CD4-positive, CD25-positive, alpha-beta regulatory T cell (primary cell): ENCODE results near the gene ELAVL3. TPM values are rescaled to one million over a fixed set of nuclear protein-coding genes. Genes with fewer than 3 reads are reported as not detected.
A peak's percentile ranks its signal among the peaks of the same experiment; 100 is the strongest.

ENCODE experiments used
- ATAC-seq, 2 donors: fragments of 150-1000 bp; cut with Tn5 transposase; one replicate each; pipeline ENCODE4 v1.10.0; 2021; ENCODE audit warnings: low read depth in 2 of 2, moderate number of reproducible peaks in 2 of 2, moderate library complexity in 1 of 2
- DNase-seq, 3 donors: peaks; one replicate each; pipeline versions ENCODE4 v3.0.0 to v3.0.0-alpha.2; 2012 to 2022; ENCODE audit warnings: mixed read lengths in 1 of 3
- H3K27ac ChIP-seq: one replicate; pipeline ENCODE4 v1.7.0; 2013; ENCODE audit warnings: mild to moderate bottlenecking, low read length; ENCODE audit not compliant: insufficient read depth, poor library complexity, severe bottlenecking
- H3K27me3 ChIP-seq: one replicate; pipeline ENCODE4 v1.7.0; 2013; ENCODE audit warnings: low read length; ENCODE audit not compliant: control insufficient read depth, insufficient read depth
- H3K36me3 ChIP-seq: one replicate; pipeline ENCODE4 v1.7.0; 2013; ENCODE audit warnings: mild to moderate bottlenecking, low read length, moderate library complexity; ENCODE audit not compliant: control insufficient read depth, insufficient read depth
- H3K4me1 ChIP-seq: 2 replicates; pipeline ENCODE4 v1.7.0; 2013; ENCODE audit warnings: mild to moderate bottlenecking, low read length; ENCODE audit not compliant: insufficient read depth, control insufficient read depth, poor library complexity, severe bottlenecking
- H3K4me3 ChIP-seq: one replicate; pipeline ENCODE4 v1.7.0; 2013; ENCODE audit warnings: low read depth, mild to moderate bottlenecking, low read length, moderate library complexity
- H3K9me3 ChIP-seq, 2 experiments: 1 replicate in 1 of 2; 2 replicates in 1 of 2; pipeline ENCODE4 v1.7.0; 2013; ENCODE audit warnings: low read length in 2 of 2, mild to moderate bottlenecking in 1 of 2, moderate library complexity in 1 of 2; ENCODE audit not compliant: control insufficient read depth in 2 of 2
- H3K27ac Mint-ChIP-seq, 3 donors: one replicate each; pipeline ENCODE4 v1.8.0; 2020 to 2022; ENCODE audit warnings: mild to moderate bottlenecking in 3 of 3, mixed read lengths in 3 of 3, moderate library complexity in 2 of 3
- H3K27me3 Mint-ChIP-seq: one replicate; pipeline ENCODE4 v1.8.0; 2022; ENCODE audit warnings: mild to moderate bottlenecking, mixed read lengths
- H3K36me3 Mint-ChIP-seq: one replicate; pipeline ENCODE4 v1.8.0; 2020; ENCODE audit warnings: mixed read lengths
- H3K4me1 Mint-ChIP-seq, 4 donors: one replicate each; pipeline ENCODE4 v1.8.0; 2020 to 2022; ENCODE audit warnings: mixed read lengths in 4 of 4, mild to moderate bottlenecking in 1 of 4
- H3K4me3 Mint-ChIP-seq, 4 donors: one replicate each; pipeline ENCODE4 v1.8.0; 2020 to 2022; ENCODE audit warnings: mild to moderate bottlenecking in 4 of 4, mixed read lengths in 4 of 4, moderate library complexity in 3 of 4
- H3K9me3 Mint-ChIP-seq, 7 donors: one replicate each; pipeline ENCODE4 v1.8.0; 2020 to 2022; ENCODE audit warnings: mixed read lengths in 7 of 7, mild to moderate bottlenecking in 3 of 7, moderate library complexity in 2 of 7
- polyA plus RNA-seq, 4 donors: library from polyadenylated mRNA; unstranded; fragments of 300-500 nt; fragmentation: Illumina TruSeq; gene quantifications; one replicate each; pipeline ENCODE4 v1.2.3, GENCODE V29; 2021
- total RNA-seq: library from RNA; stranded (reverse); gene quantifications from one replicate; pipeline ENCODE4 v1.2.3, GENCODE V29; 2022

ELAVL3 gene
- total and polyA plus RNA-seq, 5 donors from 2014 or later = not detected

GRCh38 chr19:11448410-11448809 lies 32.4 kb downstream of the ELAVL3 start:
- no peak for DNase-seq
- no peak overlapping the region for H3K27ac Mint-ChIP-seq
- no peak overlapping the region for H3K4me3 Mint-ChIP-seq
- Histone ChIP-seq H3K4me3 (no peak overlapping the region), H3K9me3 (no peaks in the 10 kb centered on the region), H3K27me3 (no peaks in the 10 kb centered on the region), H3K27ac (no peak overlapping the region), H3K4me1 (no peaks in the 10 kb centered on the region), H3K36me3 (peaks cover 27% of the 10 kb centered on the region)
- no peaks in the 10 kb centered on the region for H3K9me3 Mint-ChIP-seq
- H3K36me3 Mint-ChIP-seq = no peaks in the 10 kb centered on the region
- peaks cover 0 to 2% (median 0%) of the 10 kb centered on the region in 4 donors for H3K4me1 Mint-ChIP-seq
- no peaks in the 10 kb centered on the region for H3K27me3 Mint-ChIP-seq
- no peak for ATAC-seq

GRCh38 chr19:11447347-11448262 lies 33.2 kb downstream of the ELAVL3 start:
- no peak overlapping the region for H3K27ac ChIP-seq
- H3K27me3 Mint-ChIP-seq = no peaks in the 10 kb centered on the region
- H3K36me3 ChIP-seq = peaks cover 34% of the 10 kb centered on the region
- H3K9me3 Mint-ChIP-seq = no peaks in the 10 kb centered on the region
- ATAC-seq (no peak), DNase-seq (no peak)
- peaks cover 0 to 2% (median 0%) of the 10 kb centered on the region in 4 donors for H3K4me1 Mint-ChIP-seq
- H3K27me3 ChIP-seq = no peaks in the 10 kb centered on the region
- H3K9me3 ChIP-seq = no peaks in the 10 kb centered on the region
- no peak overlapping the region for H3K27ac Mint-ChIP-seq
- H3K4me3 Mint-ChIP-seq = no peak overlapping the region
- no peaks in the 10 kb centered on the region for H3K36me3 Mint-ChIP-seq
- no peak overlapping the region for H3K4me3 ChIP-seq
- no peaks in the 10 kb centered on the region for H3K4me1 ChIP-seq

GRCh38 chr19:11446652-11447301 lies 34.1 kb downstream of the ELAVL3 start:
- no peaks in the 10 kb centered on the region for H3K9me3 ChIP-seq
- Mint-ChIP-seq H3K36me3 (peaks cover 5% of the 10 kb centered on the region), H3K4me3 (no peak overlapping the region), H3K4me1 (peaks cover 0 to 5% (median 2%) of the 10 kb centered on the region in 4 donors), H3K27me3 (no peaks in the 10 kb centered on the region), H3K27ac (no peak overlapping the region), H3K9me3 (no peaks in the 10 kb centered on the region)
- DNase-seq (peak in 2 of 3 donors; percentile 24 to 28), ATAC-seq (peak in 1 of 2 donors; percentile 65)
- peaks cover 42% of the 10 kb centered on the region for H3K36me3 ChIP-seq
- H3K4me1 ChIP-seq = no peaks in the 10 kb centered on the region
- H3K27me3 ChIP-seq = no peaks in the 10 kb centered on the region
- H3K4me3 ChIP-seq = no peak overlapping the region
- H3K27ac ChIP-seq = no peak overlapping the region

- Mint-ChIP-seq H3K9me3 (no peaks in the 10 kb centered on the region), H3K4me3 (no peak overlapping the region), H3K4me1 (peaks cover 0 to 8% (median 3%) of the 10 kb centered on the region in 4 donors), H3K36me3 (peaks cover 8% of the 10 kb centered on the region), H3K27ac (no peak overlapping the region), H3K27me3 (no peaks in the 10 kb centered on the region)
- H3K27me3 ChIP-seq = no peaks in the 10 kb centered on the region
- no peaks in the 10 kb centered on the region for H3K4me1 ChIP-seq
- H3K36me3 ChIP-seq = peaks cover 47% of the 10 kb centered on the region
- no peak overlapping the region for H3K27ac ChIP-seq
- no peak overlapping the region for H3K4me3 ChIP-seq
- ATAC-seq = no peak
- DNase-seq = no peak
- H3K9me3 ChIP-seq = no peaks in the 10 kb centered on the region
Measured at GRCh38 chr19:11446271-11446651, 34.6 kb downstream of the ELAVL3 start.

GRCh38 chr19:11445141-11445540 lies 35.7 kb downstream of the ELAVL3 start:
- Histone ChIP-seq H3K9me3 (no peaks in the 10 kb centered on the region), H3K27ac (no peak overlapping the region), H3K27me3 (no peaks in the 10 kb centered on the region), H3K4me3 (no peak overlapping the region), H3K36me3 (peaks cover 55% of the 10 kb centered on the region), H3K4me1 (no peaks in the 10 kb centered on the region)
- no peak for ATAC-seq
- peaks cover 15% of the 10 kb centered on the region for H3K36me3 Mint-ChIP-seq
- no peaks in the 10 kb centered on the region for H3K9me3 Mint-ChIP-seq
- H3K4me3 Mint-ChIP-seq = no peak overlapping the region
- H3K4me1 Mint-ChIP-seq = peaks cover 0 to 11% (median 4%) of the 10 kb centered on the region in 4 donors
- H3K27ac Mint-ChIP-seq = no peak overlapping the region
- no peak for DNase-seq
- no peaks in the 10 kb centered on the region for H3K27me3 Mint-ChIP-seq

- no peaks in the 10 kb centered on the region for H3K27me3 Mint-ChIP-seq
- DNase-seq (no peak), ATAC-seq (no peak)
- no peaks in the 10 kb centered on the region for H3K9me3 Mint-ChIP-seq
- Histone ChIP-seq H3K9me3 (no peaks in the 10 kb centered on the region), H3K36me3 (peaks cover 56% of the 10 kb centered on the region), H3K27me3 (no peaks in the 10 kb centered on the region), H3K27ac (no peak overlapping the region), H3K4me3 (no peak overlapping the region), H3K4me1 (no peaks in the 10 kb centered on the region)
- peaks cover 0 to 11% (median 4%) of the 10 kb centered on the region in 4 donors for H3K4me1 Mint-ChIP-seq
- no peak overlapping the region for H3K27ac Mint-ChIP-seq
- no peak overlapping the region for H3K4me3 Mint-ChIP-seq
- peaks cover 16% of the 10 kb centered on the region for H3K36me3 Mint-ChIP-seq
Measured at GRCh38 chr19:11444059-11444458, 36.8 kb downstream of the ELAVL3 start.

GRCh38 chr19:11437955-11438354 lies 42.9 kb downstream of the ELAVL3 start:
- H3K4me3 Mint-ChIP-seq = peak overlapping the region; percentile 47 to 80 (median 60)
- no peak overlapping the region for H3K4me3 ChIP-seq
- peaks cover 20% of the 10 kb centered on the region for H3K36me3 Mint-ChIP-seq
- peaks cover 4 to 41% (median 14%) of the 10 kb centered on the region in 4 donors for H3K4me1 Mint-ChIP-seq
- DNase-seq (no peak), ATAC-seq (no peak)
- no peaks in the 10 kb centered on the region for H3K9me3 ChIP-seq
- H3K27me3 ChIP-seq = no peaks in the 10 kb centered on the region
- H3K27ac Mint-ChIP-seq = no peak overlapping the region
- peaks cover 6% of the 10 kb centered on the region for H3K27me3 Mint-ChIP-seq
- H3K27ac ChIP-seq = no peak overlapping the region
- H3K36me3 ChIP-seq = peaks cover 38% of the 10 kb centered on the region
- H3K9me3 Mint-ChIP-seq = no peaks in the 10 kb centered on the region
- H3K4me1 ChIP-seq = peaks cover 21% of the 10 kb centered on the region
